Bone marrow (tissue), 2 donors: Measurements from ENCODE around the gene LYPD8.
"Not testable (repeated sequence)": the region's sequence is repeated elsewhere in the genome, so short reads cannot be mapped to it uniquely, and the experiment has no call there.

Experiments
- DNase-seq, 2 donors: peaks; one replicate each; lab custom pipeline; 2025; lab: John Stamatoyannopoulos, UW

LYPD8 gene, protein sequence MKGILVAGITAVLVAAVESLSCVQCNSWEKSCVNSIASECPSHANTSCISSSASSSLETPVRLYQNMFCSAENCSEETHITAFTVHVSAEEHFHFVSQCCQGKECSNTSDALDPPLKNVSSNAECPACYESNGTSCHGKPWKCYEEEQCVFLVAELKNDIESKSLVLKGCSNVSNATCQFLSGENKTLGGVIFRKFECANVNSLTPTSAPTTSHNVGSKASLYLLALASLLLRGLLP

DNA sequence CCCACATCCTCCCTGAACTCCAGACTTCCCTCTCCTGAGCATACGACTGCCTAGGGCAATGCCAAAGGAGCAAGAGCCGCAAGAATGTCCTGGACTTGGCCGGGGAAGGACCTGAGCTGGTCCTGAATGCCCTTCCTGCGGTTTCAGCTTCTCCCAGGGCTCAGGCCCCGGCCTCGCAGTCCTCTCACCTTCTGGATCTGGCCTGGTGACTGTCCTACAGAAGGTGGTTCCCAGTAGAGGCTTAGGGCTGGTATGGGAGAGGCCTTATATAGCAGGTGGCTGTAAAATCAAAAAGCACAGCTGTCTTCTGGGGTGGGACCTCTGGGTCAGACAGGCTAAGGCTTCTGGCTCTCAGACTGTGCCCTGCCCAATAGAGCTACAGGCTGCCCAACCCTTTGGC, at the start of gene LYPD8:
LYPD8 (minus strand) TSS at position 243 of the 400 bp plus-strand sequence. CDS start 4,678 bp downstream, outside the sequence.
- no peak for DNase-seq

DNA sequence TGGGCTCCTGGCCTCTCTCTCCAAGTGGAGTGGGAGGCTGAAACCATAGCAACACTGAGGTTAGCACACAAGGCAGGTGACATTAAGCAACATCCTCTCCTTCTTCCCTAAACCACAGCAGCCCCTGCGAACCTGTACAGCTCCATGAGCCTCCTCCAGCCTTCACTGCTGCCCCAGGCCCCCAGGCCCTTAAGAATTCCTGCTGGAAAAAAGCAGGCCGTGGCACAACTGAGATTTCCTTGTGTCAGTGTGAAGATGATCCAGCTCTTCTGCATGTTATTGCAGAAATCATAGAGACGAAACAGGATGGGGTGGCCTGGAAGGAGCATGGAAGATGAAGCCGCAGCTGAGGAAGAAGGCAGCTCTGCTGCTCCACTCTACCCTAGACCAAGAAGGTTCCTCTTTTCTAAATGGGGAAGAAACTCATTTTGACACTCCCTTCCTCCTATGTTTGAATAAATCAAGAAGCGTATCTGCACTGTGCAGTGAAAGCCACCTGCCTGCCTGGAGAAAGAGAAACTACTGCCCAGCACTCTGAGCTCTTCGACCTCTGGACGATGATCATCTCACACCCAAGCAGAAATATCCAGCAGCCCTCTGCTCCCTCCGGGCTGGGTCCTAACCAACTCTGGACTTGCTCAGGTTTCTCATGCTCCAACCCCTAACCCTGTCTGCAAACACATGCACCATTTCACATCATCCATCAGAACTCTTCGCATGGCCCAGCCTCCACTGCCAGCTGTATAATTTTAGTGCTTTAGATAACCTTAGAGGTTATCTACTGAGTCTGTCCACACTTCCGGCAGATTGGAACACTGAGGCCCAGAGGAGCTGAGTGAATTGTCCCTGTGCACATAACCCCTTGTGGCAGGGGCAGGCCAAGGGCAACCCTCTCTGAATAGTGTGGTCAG, 49.5 kb upstream of the LYPD8 start:
- peak; percentile 45 to 87 for DNase-seq

GRCh38 chr1:248803501-248803900, 47.9 kb upstream of the LYPD8 start:
- not testable (repeated sequence) for DNase-seq

DNA sequence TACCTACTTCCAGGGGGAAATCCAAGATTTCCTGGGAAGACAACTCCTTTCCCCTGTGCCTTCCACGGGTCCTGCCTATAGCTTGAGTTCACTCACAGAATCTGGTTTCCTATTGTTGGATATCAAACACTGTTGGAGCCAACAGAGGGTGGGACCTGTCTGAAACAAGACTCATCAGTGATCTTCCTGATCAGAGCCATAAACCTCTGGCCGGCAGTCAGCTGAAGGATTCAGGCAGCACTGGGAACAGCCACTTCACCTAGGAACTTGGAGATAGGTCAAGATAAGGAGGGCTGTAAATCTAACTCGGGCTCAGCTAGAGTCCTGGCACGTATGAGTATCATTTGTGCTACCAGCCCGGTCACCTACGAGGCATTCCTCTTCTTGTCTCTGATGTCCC, 46.9 kb upstream of the LYPD8 start:
- DNase-seq, result no peak

DNA sequence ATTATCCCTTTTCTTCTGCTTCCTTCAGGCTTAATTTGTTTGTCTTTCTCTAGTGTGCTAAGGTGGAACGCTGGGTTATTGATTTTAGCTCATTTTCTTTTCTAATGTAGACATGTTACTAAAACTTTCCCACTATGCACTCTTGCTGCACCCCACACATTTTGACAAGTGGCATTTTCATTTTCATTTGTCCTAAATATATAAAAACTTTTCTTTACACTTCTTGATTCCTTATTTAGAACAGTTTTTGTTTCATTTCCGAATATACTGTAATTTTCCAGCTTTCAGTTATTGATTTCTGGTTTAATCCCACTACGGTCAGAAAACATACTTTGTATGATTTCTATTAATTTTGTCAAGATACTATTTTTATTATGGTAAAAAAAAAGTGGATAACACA, 44.9 kb upstream of the LYPD8 start:
- no peak for DNase-seq

DNA sequence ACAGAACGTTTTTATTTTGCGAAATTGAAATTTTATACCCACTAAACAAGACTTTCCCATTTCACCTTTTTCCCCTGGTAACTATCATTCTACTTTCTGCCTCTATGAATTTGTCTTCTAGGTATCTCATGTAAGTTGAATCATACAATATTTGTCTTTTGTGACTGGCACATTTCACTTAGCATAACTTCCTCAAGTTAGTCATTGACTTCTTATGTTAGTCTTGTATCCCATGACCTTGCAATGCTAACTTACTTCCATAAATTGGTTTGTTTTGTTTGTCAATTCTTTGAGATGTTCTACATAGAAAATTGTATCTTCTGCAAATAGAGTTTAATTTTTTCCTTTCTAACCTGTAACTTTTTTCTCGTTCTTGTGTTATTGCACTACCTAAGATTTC, 43.2 kb upstream of the LYPD8 start:
- DNase-seq, result no peak

GRCh38 chr1:248794663-248795062, 39.1 kb upstream of the LYPD8 start:
- DNase-seq, result not testable (repeated sequence)

GRCh38 chr1:248793592-248793991, 38.0 kb upstream of the LYPD8 start:
- no peak for DNase-seq

DNA sequence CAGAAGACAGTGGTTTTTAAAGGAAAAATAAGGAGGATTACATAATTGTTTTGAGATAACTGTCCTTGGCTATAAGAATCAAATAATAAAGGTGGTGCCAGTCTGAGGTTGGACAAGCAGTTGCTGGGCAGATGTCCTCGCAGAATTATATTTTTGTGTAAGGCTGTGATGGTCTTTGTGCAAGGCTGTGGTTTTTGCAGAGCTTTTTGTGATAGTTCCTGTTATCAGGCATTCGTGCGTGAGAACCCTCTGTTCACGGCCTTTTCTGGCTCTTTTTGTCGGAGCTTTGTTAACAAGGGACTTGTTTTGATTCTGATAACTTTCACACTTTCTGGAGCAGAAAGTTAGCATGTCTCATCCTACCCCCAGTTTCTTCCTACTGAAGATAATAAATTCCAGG, 36.8 kb upstream of the LYPD8 start:
- DNase-seq, result no peak

DNA sequence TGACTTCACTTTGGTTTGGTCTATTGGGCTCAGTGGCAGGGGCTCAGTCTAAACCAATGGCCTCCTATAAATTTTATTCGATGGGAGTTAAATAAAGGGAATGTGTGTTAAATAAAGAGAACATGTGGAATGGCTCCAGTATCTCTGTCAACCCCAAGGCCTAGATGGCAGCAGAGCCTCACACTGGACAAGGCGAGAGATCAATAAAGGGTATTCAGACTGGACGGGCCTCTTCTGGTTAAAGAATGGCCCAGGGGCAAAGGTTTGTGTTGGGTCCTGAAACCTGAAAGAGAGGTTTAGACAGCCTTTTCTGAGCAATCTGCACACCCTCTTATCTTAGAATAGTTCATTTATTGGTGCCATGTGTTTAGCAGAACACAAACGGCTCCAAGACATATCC, 35.5 kb upstream of the LYPD8 start:
- no peak for DNase-seq

GRCh38 chr1:248790456-248790855, 34.9 kb upstream of the LYPD8 start:
- no peak for DNase-seq

DNA sequence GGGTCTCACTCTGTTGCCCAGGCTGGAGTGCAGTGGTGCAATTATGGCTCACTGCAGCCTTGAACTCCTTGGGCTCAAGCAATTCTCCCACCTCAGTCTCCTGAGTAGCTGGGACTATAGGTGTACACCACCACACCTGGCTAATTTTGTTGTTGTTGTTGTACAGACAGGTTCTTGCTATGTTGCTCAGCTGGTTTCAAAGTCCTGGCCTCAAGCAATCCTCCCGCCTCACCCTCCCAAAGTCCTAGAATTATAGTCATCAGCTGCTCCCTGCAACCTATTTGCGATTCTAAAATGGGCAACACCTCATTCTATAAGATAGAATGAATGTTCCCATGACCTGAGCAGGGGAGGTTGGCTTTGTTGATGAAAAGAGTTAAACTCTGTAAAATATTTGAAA, 33.8 kb upstream of the LYPD8 start:
- DNase-seq, result not testable (repeated sequence)

- no peak for DNase-seq
Measured at GRCh38 chr1:248788327-248788726, 32.8 kb upstream of the LYPD8 start.

GRCh38 chr1:248787430-248787829, 31.9 kb upstream of the LYPD8 start:
- no peak for DNase-seq

DNA sequence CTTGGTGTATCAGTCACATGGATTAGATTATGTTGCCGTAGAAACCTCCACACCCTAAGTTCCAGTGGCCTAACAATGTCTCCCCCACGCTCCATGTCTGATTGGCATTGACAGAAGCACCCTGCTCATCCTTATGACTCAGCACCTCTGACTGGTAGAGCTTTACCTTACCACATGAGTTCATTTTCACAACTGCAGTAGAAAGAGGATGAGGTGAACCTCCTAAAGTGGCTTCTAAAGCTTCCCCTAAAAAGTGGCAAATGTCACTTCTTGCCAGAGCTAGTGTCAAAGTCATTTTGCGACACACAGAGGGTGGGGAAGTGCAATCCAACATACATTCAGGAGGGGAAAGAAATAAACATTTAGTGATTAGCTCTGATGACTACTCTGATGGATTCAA, 30.6 kb upstream of the LYPD8 start:
- no peak for DNase-seq

DNA sequence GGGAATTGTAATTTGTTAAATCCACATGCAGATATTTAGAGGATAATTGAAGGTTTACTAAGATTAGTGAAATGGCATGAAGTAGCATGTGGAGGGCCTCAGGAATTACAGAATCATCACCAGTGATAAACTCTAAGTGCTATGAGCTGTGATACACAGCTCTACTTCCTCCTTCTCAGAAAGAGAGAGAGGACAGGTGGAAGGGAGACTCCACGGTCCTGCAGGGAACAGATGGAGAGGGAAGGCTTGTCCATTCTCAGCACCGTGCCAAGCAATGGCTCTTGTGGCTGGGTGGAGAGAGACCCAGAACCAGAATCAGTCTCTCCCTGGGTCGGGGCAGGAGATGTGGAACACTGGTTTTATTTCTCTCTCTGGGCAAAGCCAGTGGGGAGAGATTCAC, 27.8 kb upstream of the LYPD8 start:
- no peak for DNase-seq

- no peak for DNase-seq
Measured at GRCh38 chr1:248782416-248783141, 27.0 kb upstream of the LYPD8 start.

- no peak for DNase-seq
Measured at GRCh38 chr1:248779350-248779749, 23.8 kb upstream of the LYPD8 start.

DNA sequence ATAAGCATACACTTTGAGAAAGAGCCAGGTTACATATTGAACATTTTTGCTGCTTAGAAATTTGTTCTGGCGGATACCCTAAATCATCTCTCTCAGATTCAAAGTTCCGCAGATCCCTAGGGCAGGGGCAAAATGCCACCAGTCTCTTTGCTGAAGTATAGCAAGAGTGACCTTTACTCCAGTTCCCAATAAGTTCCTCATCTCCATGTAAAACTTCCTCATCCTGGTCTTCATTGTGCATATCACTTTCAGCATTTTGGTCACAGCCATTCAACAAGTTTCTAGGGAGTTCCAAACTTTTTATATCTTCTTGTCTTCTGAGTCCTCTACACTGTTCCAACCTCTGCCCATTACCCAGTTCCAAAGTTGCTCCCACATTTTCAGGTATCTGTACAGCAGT, 23.3 kb upstream of the LYPD8 start:
- no peak for DNase-seq

DNA sequence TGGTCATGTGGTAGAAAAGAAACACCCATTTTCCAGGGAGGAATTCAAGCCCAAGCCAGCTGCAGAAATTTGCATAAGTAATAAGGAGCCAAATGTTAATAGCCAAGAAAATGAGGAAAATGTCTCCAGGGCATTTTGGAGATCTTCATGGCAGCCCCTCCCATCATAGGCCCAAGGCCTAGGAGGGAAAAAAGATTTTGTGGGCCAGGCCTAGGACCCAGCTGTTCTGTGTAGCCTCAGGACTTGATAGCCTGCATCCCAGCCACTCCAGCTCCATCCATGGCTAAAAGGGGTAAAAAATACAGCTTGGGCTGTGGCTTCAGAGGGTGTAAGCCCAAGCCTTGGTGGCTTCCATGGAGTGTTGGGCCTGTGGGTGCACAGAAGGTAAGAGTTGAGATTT, 21.4 kb upstream of the LYPD8 start:
- no peak for DNase-seq

DNA sequence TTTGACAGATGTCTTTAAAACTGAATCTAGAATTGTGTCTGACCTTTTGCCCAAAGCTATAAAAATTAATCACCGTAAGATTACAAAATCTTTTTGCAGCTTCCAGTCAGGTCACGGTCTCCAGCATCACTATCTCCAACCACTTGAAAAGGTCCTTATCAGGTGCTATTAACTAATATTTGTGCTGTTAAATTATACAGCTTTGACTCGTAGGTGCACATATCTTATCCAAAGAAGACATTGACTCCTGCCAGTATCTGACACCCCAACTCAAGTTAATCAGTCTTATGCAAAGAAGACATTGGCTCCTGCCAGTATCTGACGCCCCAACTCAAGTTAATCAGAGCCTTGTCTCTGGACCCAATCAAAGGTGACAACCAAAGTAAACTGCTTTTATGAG, 19.9 kb upstream of the LYPD8 start:
- DNase-seq, result no peak

DNA sequence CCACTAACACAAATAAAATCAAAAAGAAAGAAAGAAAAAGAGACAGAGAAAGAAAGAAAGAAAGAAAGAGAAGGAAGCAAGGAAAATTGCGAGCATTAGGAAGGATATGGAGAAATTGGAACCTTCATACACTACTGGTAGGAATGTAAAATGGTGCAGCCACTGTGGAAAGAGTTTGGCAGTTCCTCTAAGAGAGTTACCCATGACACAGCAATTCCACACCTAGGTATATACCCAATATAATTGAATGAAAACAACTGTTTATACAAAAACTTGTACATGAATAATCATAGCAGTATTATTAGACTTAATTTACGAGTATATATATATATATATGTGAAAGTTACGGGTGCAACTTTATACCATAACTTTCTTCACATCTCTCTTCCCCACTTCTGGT, 4.1 kb upstream of the LYPD8 start:
- no peak for DNase-seq

DNA sequence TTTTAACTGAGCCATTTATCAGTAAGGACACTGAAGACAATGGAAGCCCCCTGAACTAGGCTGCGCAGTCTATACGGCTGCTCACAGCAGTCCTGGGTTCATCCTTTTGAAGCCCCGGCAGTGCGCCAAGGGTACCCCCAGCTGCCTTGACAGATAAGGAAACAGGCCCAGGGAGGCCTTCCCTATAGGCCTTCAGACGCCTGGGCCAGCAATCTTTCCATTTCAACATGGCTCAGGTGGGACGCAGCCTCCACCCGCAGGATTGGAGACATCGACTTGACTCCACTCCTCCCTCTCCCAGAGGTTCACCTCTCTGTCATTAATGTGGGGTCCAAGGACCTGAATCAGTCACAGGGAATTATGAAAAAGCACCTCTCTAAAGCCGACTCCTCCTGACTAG, 2.8 kb upstream of the LYPD8 start:
- DNase-seq, result no peak
